ENCODE measurements around the gene IFI16. TPM values are rescaled to one million over a fixed set of nuclear protein-coding genes. Genes with fewer than 3 reads are reported as not detected.

The IFI16 gene
- total and polyA plus RNA-seq, 2 of the 13 experiments (the other 11 are each of a cell fraction or from before 2014, with no cell fraction given) = not detected

DNA sequence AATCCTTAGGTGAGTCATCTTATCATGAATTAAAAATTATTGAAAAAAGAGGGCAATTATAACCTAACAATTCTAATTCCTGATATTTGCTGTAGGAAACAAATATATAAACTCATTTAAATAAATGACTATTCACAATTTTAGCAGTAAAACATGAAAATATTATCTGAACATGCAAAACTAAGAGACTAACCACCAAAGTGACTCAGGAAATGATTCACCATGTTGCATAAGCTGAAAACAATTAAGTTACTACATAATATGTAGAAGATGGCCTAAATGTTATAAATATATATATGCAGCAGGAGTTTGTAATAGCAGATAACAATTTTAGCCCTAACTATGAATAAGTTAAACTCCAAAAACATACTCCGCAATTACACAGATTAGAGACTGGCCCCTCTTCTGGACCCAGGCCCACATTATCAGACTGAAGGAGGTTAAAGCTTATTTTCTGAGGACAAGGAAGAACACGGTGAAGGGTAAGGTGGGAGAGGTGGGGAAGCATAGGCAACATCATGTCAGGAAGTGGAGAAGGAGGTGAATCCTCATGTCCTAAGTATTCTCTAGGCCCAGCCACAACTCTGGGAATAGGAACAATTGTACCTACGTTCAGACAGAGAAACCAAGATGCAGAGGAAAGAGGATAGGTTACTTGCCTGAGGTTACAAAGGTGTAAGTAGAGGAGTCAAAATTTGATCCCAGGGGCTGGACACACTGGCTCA lies 82.5 kb downstream of the IFI16 start (continued):
- no peak for TF ChIP-seq ZSCAN22 (CRISPR knock-in tag; IDR thresholded peaks at IDR 0.05)
- TF ChIP-seq SOX6 (IDR thresholded peaks at IDR 0.05) = no peak
- no peak for TF ChIP-seq SOX6 (CRISPR knock-in tag; IDR thresholded peaks at IDR 0.05)

DNA sequence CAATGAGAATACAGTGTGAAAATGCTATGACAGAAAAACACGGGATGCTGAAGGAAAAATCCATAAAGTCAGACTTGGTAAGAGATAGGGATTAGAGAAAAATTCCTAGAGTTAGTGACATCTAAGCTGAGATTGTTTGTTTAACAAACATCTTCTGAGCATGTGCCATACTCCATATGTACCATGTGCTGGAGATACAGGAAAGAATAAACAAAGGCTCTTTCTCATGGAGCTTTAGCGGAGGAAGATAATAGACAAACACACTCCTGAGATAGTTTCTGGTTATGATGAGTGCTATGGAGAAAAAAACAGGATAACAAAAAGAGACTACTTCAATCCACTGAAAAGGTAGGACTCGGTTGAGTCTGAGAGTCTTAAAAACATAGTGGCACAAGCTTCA lies 88.9 kb downstream of the IFI16 start:
- Histone ChIP-seq H3K27ac (ENCODE audit: extremely low read length, insufficient read depth, low read length) (no peak overlapping the region), H3K4me2 (ENCODE audit: low read depth, low read length) (no peak overlapping the region), H3K9ac (ENCODE audit: insufficient read depth, low read depth, low read length) (no peak overlapping the region), H4K20me1 (ENCODE audit: insufficient read depth, low read length) (no peaks in the 10 kb centered on the region), H2AFZ (ENCODE audit: low read length) (no peak overlapping the region), H3K4me3 (replicated peaks in 1 of 3; ENCODE audit: insufficient read depth in 1 of 3, low read depth in 2 of 3, low read length in 3 of 3) (no peak overlapping the region), H3K9me3 (ENCODE audit: low read length) (no peaks in the 10 kb centered on the region), H3K4me1 (ENCODE audit: insufficient read depth, low read length) (no peaks in the 10 kb centered on the region), H3K79me2 (ENCODE audit: insufficient read depth, low read length) (no peaks in the 10 kb centered on the region), H3K36me3 (replicated peaks in 1 of 2; ENCODE audit: control insufficient read depth in 1 of 2, insufficient read depth in 2 of 2, low read length in 2 of 2) (no peaks in the 10 kb centered on the region), H3K27me3 (ENCODE audit: control insufficient read depth in 1 of 2, insufficient read depth in 2 of 2, low read length in 2 of 2) (no peaks in the 10 kb centered on the region)
- no peak for TF ChIP-seq NCOR1 (IDR thresholded peaks at IDR 0.05; ENCODE audit: borderline replicate concordance, low read length)
- no peak for TF ChIP-seq POLR2G (IDR thresholded peaks at IDR 0.05; ENCODE audit: low read depth, low read length)
- TF ChIP-seq PHF5A (CRISPR knock-in tag; IDR thresholded peaks at IDR 0.05; ENCODE audit: low read depth, unreplicated experiment) = no peak
- no peak for TF ChIP-seq ZNF562 (CRISPR knock-in tag; IDR thresholded peaks at IDR 0.05; ENCODE audit: borderline replicate concordance)
- TF ChIP-seq HNRNPL (IDR thresholded peaks at IDR 0.05; ENCODE audit: low read depth, low read length) = no peak
- TF ChIP-seq, protein P1, sequence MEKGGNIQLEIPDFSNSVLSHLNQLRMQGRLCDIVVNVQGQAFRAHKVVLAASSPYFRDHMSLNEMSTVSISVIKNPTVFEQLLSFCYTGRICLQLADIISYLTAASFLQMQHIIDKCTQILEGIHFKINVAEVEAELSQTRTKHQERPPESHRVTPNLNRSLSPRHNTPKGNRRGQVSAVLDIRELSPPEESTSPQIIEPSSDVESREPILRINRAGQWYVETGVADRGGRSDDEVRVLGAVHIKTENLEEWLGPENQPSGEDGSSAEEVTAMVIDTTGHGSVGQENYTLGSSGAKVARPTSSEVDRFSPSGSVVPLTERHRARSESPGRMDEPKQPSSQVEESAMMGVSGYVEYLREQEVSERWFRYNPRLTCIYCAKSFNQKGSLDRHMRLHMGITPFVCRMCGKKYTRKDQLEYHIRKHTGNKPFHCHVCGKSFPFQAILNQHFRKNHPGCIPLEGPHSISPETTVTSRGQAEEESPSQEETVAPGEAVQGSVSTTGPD (CRISPR knock-in tag; IDR thresholded peaks at IDR 0.05) = no peak
- TF ChIP-seq ZNF782 (CRISPR knock-in tag; IDR thresholded peaks at IDR 0.05; ENCODE audit: borderline replicate concordance) = no peak
- TF ChIP-seq ZC3H4 (CRISPR knock-in tag; IDR thresholded peaks at IDR 0.05; ENCODE audit: borderline replicate concordance) = no peak
- no peak for TF ChIP-seq CREB1 (IDR thresholded peaks at IDR 0.05)
- TF ChIP-seq CREB1 (CRISPR knock-in tag; IDR thresholded peaks at IDR 0.05) = no peak
- TF ChIP-seq NCOA1 (CRISPR knock-in tag; IDR thresholded peaks at IDR 0.05) = no peak
- TF ChIP-seq GATAD2A (CRISPR knock-in tag; IDR thresholded peaks at IDR 0.05) = no peak
- TF ChIP-seq, protein P2, sequence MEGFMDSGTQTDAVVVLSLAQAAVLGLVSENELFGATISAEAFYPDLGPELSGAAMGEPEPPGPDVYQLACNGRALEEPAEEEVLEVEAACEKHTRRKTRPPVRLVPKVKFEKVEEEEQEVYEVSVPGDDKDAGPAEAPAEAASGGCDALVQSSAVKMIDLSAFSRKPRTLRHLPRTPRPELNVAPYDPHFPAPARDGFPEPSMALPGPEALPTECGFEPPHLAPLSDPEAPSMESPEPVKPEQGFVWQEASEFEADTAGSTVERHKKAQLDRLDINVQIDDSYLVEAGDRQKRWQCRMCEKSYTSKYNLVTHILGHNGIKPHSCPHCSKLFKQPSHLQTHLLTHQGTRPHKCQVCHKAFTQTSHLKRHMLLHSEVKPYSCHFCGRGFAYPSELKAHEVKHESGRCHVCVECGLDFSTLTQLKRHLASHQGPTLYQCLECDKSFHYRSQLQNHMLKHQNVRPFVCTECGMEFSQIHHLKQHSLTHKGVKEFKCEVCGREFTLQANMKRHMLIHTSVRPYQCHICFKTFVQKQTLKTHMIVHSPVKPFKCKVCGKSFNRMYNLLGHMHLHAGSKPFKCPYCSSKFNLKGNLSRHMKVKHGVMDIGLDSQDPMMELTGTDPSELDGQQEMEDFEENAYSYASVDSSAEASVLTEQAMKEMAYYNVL (CRISPR knock-in tag; IDR thresholded peaks at IDR 0.05; ENCODE audit: borderline replicate concordance) = no peak
- TF ChIP-seq, protein P3, sequence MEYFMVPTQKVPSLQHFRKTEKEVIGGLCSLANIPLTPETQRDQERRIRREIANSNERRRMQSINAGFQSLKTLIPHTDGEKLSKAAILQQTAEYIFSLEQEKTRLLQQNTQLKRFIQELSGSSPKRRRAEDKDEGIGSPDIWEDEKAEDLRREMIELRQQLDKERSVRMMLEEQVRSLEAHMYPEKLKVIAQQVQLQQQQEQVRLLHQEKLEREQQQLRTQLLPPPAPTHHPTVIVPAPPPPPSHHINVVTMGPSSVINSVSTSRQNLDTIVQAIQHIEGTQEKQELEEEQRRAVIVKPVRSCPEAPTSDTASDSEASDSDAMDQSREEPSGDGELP (IDR thresholded peaks at IDR 0.05; ENCODE audit: borderline replicate concordance, low read depth) = no peak
- TF ChIP-seq ZNF34 (CRISPR knock-in tag; IDR thresholded peaks at IDR 0.05; ENCODE audit: borderline replicate concordance) = no peak
- no peak for DNase-seq (ENCODE audit: low spot score)
- ChIA-PET POLR2A (no interaction called here), CTCF (ENCODE audit: low intra/inter-chr PET ratio, low total read pairs) (no interaction called here)
- WGBS (ENCODE audit: low lambda C conversion rate) = 6% methylated on average over 3 of the region's 3 CpGs
- no peak for FAIRE-seq
- intact Hi-C loops (cut with micrococcal nuclease; ENCODE audit: unreplicated experiment) (no loop called here), in situ Hi-C loops (cut with HindIII; ENCODE audit: extremely low pct_ligation_motif_present, low pct_unique_long_range_greater_than_20kb) (no loop called here)
- no TSS peak for BruUV-seq (replicated peaks)
- ATAC-seq = no peak

Measured in HepG2 (cell line).